ENCODE results near the gene ZDHHC8.

ZDHHC8 gene

DNA sequence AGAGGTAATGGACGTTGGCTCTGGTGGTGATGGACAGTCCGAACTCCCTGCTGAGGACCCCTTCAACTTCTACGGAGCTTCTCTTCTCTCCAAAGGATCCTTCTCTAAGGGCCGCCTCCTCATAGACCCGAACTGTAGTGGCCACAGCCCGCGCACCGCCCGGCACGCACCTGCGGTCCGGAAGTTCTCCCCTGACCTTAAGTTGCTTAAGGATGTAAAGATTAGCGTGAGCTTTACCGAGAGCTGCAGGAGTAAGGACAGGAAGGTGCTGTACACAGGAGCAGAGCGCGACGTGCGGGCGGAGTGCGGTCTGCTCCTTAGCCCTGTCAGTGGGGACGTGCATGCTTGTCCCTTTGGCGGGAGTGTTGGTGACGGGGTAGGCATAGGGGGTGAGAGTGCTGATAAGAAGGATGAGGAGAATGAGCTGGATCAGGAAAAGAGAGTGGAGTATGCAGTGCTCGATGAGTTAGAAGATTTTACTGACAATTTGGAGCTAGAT lies 45.5 kb upstream of the ZDHHC8 start:
- TF ChIP-seq CTCF (IDR thresholded peaks at IDR 0.05; ENCODE audit: borderline replicate concordance, control extremely low read depth, extremely low read depth, insufficient read depth, missing control alignments): no peak
- in situ Hi-C loops (cut with MboI; ENCODE audit: low sequenced_read_pairs, unreplicated experiment): no loop called here
- DNase-seq (ENCODE audit: low spot score): no peak

GRCh38 chr22:20086763-20087162 lies 44.8 kb upstream of the ZDHHC8 start:
- TF ChIP-seq CTCF (IDR thresholded peaks at IDR 0.05; ENCODE audit: borderline replicate concordance, control extremely low read depth, extremely low read depth, insufficient read depth, missing control alignments): no peak
- DNase-seq (ENCODE audit: low spot score): no peak
- in situ Hi-C loops (cut with MboI; ENCODE audit: low sequenced_read_pairs, unreplicated experiment): no loop called here

GRCh38 chr22:20087319-20088262 lies 44.0 kb upstream of the ZDHHC8 start:
- DNase-seq (ENCODE audit: low spot score): no peak
- in situ Hi-C loops (cut with MboI; ENCODE audit: low sequenced_read_pairs, unreplicated experiment): no loop called here
- no peak for TF ChIP-seq CTCF (IDR thresholded peaks at IDR 0.05; ENCODE audit: borderline replicate concordance, control extremely low read depth, extremely low read depth, insufficient read depth, missing control alignments)

GRCh38 chr22:20088263-20088648 lies 43.3 kb upstream of the ZDHHC8 start:
- DNase-seq (ENCODE audit: low spot score): no peak
- no peak for TF ChIP-seq CTCF (IDR thresholded peaks at IDR 0.05; ENCODE audit: borderline replicate concordance, control extremely low read depth, extremely low read depth, insufficient read depth, missing control alignments)
- in situ Hi-C loops (cut with MboI; ENCODE audit: low sequenced_read_pairs, unreplicated experiment): no loop called here

- TF ChIP-seq CTCF (IDR thresholded peaks at IDR 0.05; ENCODE audit: borderline replicate concordance, control extremely low read depth, extremely low read depth, insufficient read depth, missing control alignments): no peak
- in situ Hi-C loops (cut with MboI; ENCODE audit: low sequenced_read_pairs, unreplicated experiment): no loop called here
- DNase-seq (ENCODE audit: low spot score): no peak
Measured at GRCh38 chr22:20089226-20089976, 42.2 kb upstream of the ZDHHC8 start.

GRCh38 chr22:20089977-20090729 lies 41.5 kb upstream of the ZDHHC8 start:
- in situ Hi-C loops (cut with MboI; ENCODE audit: low sequenced_read_pairs, unreplicated experiment): no loop called here
- DNase-seq (ENCODE audit: low spot score): no peak
- TF ChIP-seq CTCF (IDR thresholded peaks at IDR 0.05; ENCODE audit: borderline replicate concordance, control extremely low read depth, extremely low read depth, insufficient read depth, missing control alignments): no peak

All from GM13976 (cell line).